Effector memory CD8-positive, alpha-beta T cell (primary cell): ENCODE results near the gene SRSF9.
"Not testable (repeated sequence)": the region's sequence is repeated elsewhere in the genome, so short reads cannot be mapped to it uniquely, and the experiment has no call there.

Source experiments
- ATAC-seq: fragments of 150-1000 bp; cut with Tn5 transposase; replicated peaks from 2 replicates; pipeline ENCODE4 v1.10.0; 2021; ENCODE audit warnings: mild to moderate bottlenecking, moderate library complexity
- DNase-seq, 3 experiments: peaks; one replicate each; pipeline ENCODE4 v3.0.0; 2021
- H3K27ac Mint-ChIP-seq, 2 donors: one replicate each; pipeline ENCODE4 v1.8.0; 2022; ENCODE audit warnings: mild to moderate bottlenecking in 2 of 2, mixed read lengths in 2 of 2, moderate library complexity in 2 of 2
- H3K27me3 Mint-ChIP-seq, 2 donors: one replicate each; pipeline ENCODE4 v1.8.0; 2022; ENCODE audit warnings: mixed read lengths in 2 of 2
- H3K36me3 Mint-ChIP-seq: one replicate; pipeline ENCODE4 v1.8.0; 2022; ENCODE audit warnings: mild to moderate bottlenecking, moderate library complexity, mixed read lengths; ENCODE audit not compliant: insufficient read depth
- H3K4me1 Mint-ChIP-seq, 2 donors: one replicate each; pipeline ENCODE4 v1.8.0; 2022; ENCODE audit warnings: low read depth in 2 of 2, mixed read lengths in 2 of 2
- H3K4me3 Mint-ChIP-seq, 2 donors: one replicate each; pipeline ENCODE4 v1.8.0; 2022; ENCODE audit warnings: mild to moderate bottlenecking in 2 of 2, mixed read lengths in 2 of 2, moderate library complexity in 2 of 2
- H3K9me3 Mint-ChIP-seq, 2 donors: one replicate each; pipeline ENCODE4 v1.8.0; 2022; ENCODE audit warnings: mixed read lengths in 2 of 2

SRSF9 gene

DNA sequence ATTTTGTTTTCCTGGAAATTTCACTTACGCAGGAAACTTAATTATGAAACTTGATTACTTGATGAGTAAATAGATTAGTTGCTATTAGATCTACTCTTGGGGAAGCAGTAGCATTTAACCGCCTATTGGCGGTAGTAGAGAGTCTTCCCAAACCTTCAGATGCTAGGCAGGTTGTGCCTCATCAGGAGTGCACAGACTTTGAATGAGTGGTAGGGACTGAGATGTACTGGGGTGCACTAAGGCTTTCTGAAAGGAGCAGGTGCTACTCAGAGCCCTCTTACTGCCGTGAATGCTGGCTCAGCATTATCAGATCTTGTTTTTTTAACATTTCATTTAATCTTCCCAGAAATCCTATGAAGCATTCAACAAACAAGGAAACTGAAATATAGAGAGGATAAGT is 15.6 kb downstream of the SRSF9 start:
- Mint-ChIP-seq H3K27ac (no peak overlapping the region), H3K36me3 (peaks cover 59% of the 10 kb centered on the region), H3K9me3 (no peaks in the 10 kb centered on the region), H3K4me3 (no peak overlapping the region), H3K27me3 (no peaks in the 10 kb centered on the region), H3K4me1 (no peaks in the 10 kb centered on the region)
- DNase-seq (no peak), ATAC-seq (peak; percentile 97)

DNA sequence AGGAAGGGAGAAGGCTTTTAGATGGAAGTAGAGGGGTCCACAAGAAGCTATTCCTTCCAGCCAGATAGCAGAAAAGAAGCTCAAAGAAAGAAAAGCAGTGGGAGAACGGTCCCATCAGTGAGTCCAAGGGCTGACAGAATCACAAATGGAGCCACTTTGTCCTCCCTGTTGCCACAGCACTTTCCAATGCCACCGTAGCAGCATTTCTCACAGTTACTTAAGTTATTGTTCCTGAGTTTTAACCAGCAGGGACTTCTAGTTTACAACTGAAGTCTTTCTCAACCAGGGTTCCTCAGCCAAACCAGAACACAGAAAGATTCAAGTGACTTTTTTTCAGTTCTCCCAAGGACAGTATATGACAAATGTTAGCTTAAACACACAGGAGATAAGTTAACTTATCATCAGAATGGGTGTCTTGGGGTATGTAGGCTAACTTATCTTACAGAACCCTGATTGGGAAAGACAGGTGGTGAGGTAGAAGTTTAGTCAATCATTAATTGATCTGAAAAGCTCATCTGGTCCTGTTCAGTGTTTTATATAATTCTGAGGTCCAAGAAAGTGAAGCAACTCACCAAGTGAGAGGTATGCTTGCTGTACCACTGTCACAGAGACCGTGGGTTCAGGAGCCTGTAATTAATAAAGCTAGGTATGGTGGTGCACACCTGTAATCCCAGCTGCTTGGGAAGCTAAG is 16.3 kb downstream of the SRSF9 start:
- Mint-ChIP-seq H3K27ac (no peak overlapping the region), H3K27me3 (no peaks in the 10 kb centered on the region), H3K4me3 (no peak overlapping the region), H3K36me3 (peaks cover 59% of the 10 kb centered on the region), H3K4me1 (no peaks in the 10 kb centered on the region), H3K9me3 (no peaks in the 10 kb centered on the region)
- DNase-seq: no peak
- ATAC-seq: no peak

DNA sequence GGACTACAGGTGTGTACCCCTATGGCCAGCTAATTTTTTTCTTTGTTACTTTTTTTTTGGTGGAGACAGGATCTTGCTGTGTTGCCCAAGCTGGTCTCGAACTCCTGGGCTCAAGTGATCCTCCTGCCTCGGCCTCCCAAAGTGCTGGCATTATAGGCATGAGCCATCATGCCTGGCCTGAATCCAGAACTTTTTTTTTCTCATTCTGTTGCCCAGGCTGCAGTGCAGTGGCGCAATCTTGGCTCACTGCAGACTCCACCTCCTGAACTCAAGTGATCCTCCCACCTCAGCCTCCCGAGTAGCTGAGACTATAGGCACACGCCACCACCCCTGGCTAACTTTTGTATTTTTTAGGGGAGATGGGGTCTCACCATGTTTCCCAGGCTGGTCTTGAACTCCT is 17.0 kb downstream of the SRSF9 start:
- peaks cover 59% of the 10 kb centered on the region for H3K36me3 Mint-ChIP-seq
- H3K27ac Mint-ChIP-seq: not testable (repeated sequence)

DNA sequence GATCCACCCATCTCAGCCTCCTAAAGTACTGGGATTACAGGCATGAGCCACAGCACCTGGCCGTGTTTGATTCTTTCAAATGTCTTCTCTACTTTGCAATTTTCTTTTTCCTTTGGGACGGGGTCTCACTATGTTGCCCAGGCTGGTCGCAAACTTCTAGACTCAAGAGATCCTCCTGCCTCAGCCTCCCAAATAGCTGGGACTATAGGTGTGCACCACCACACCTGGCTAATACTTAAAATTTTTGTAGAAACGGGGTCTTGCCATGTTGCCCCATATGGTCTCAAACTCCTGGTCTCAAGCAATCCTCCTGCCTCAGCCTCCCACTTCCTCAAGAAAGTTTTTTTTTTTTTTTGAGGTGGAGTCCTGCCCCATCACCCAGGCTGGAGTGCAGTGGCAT is 21.6 kb downstream of the SRSF9 start:
- Mint-ChIP-seq H3K4me1 (peaks cover 18 to 19% of the 10 kb centered on the region in 2 donors), H3K27me3 (no peaks in the 10 kb centered on the region), H3K36me3 (peaks cover 58% of the 10 kb centered on the region), H3K9me3 (no peaks in the 10 kb centered on the region), H3K4me3 (peak overlapping the region; percentile 96 to 99), H3K27ac (peak overlapping the region; percentile 92 to 99)
- no peak for DNase-seq
- no peak for ATAC-seq

More for the DNA sequence above, 17.0 kb downstream of the SRSF9 start:
- not testable (repeated sequence) for H3K4me3 Mint-ChIP-seq, DNase-seq, ATAC-seq, H3K4me1 Mint-ChIP-seq, H3K27me3 Mint-ChIP-seq, H3K9me3 Mint-ChIP-seq

DNA sequence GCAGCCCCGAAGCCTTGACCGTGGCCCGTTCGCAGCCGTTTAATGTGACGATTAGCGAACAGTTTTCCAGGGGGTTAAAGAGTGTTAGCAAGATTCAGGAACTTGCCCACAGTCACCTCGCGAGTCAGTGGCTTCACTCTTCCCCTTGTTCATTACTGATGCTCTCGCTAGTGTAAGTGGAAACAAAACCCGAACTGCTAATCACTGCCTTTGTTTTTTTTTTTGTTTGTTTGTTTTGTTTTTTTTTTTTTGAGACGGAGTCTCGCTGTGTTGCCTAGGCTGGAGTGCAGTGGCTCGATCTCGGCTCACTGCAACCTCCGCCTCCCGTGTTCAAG is 22.7 kb downstream of the SRSF9 start:
- H3K27ac Mint-ChIP-seq: peak overlapping the region; percentile 92 to 99
- ATAC-seq: peak; percentile 28
- peaks cover 58% of the 10 kb centered on the region for H3K36me3 Mint-ChIP-seq
- peak overlapping the region; percentile 96 to 99 for H3K4me3 Mint-ChIP-seq
- H3K4me1 Mint-ChIP-seq: peaks cover 18 to 19% of the 10 kb centered on the region in 2 donors
- not testable (repeated sequence) for DNase-seq, H3K9me3 Mint-ChIP-seq, H3K27me3 Mint-ChIP-seq

DNA sequence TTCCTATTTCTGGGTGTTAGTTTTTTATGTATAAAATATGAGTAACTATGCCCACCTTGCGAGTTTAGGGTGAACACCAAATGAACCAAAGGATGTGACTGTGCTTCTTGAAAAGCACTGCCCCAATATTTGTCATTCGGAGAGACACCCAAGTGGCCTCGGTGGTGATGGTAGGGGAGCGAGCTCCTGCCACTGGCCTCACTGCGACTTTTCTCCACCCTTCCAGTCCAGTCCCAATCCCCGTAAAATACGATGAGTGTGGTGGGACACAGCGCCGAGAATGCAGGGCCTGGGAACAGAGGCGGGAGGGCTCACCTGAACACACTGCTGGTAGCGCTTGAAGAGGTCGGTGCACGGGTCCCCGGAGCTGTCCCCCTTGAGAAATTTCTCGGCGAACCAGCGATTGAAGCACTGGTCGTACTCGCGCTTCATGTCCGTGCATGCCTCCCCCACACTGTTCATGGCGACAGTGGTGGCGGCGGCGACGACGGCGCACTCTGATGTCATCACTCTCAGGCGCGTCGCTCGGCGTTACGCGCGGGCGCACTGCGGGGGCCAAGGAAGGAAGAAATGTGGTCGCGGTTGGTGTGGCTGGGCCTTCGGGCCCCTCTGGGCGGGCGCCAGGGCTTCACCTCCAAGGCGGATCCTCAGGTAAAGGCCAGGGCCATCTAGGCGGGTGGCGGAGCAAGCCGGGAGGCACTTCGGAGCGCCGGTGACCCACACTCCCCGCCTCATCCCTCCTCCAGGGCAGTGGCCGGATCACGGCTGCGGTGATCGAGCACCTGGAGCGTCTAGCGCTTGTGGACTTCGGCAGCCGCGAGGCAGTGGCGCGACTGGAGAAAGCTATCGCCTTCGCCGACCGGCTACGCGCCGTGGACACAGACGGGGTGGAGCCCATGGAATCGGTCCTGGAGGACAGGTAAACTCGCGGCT is 23.4 kb downstream of the SRSF9 start, which contains the start of the genes GATC and TRIAP1:
Gene GATC, plus strand, starts transcription at position 534 of the 933 bp plus-strand sequence. Its CDS starts 37 bp downstream, at position 571.
Gene TRIAP1, minus strand, starts transcription at position 474 of the 933 bp plus-strand sequence. Its CDS starts 12 bp downstream, at position 462.
- Mint-ChIP-seq H3K9me3 (no peaks in the 10 kb centered on the region), H3K4me1 (peaks cover 18 to 19% of the 10 kb centered on the region in 2 donors), H3K36me3 (peaks cover 60% of the 10 kb centered on the region), H3K27ac (peak within 1 kb of the TSS; percentile 92 to 99), H3K4me3 (peak within 1 kb of the TSS; percentile 96 to 99), H3K27me3 (no peaks in the 10 kb centered on the region)
- ATAC-seq (peak; percentile 94), DNase-seq (peak; percentile 85 to 92 (median 89))

DNA sequence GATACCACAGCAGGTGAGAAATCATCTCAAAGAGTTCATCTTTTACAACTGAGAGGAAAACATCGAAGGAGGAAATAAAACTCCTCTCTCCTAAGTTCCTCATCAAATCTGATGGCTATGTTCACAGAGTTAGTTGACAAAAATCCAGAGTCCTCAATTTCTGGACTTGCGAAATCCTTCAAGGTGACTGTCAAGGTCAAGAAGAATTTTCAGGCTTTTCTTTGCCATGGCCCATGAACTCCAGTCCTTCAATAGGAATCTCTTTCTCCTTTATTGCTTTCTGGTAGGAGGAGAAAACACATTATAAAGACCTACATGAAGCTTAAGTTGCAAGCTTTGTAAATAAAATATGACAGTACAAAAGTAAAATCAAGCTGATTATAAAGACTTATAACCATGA is 24.9 kb downstream of the SRSF9 start:
- Mint-ChIP-seq H3K27me3 (no peaks in the 10 kb centered on the region), H3K4me1 (peaks cover 21 to 22% of the 10 kb centered on the region in 2 donors), H3K27ac (no peak overlapping the region), H3K36me3 (peaks cover 65% of the 10 kb centered on the region), H3K4me3 (peak overlapping the region; percentile 96 to 99), H3K9me3 (no peaks in the 10 kb centered on the region)
- no peak for DNase-seq
- ATAC-seq: no peak

DNA sequence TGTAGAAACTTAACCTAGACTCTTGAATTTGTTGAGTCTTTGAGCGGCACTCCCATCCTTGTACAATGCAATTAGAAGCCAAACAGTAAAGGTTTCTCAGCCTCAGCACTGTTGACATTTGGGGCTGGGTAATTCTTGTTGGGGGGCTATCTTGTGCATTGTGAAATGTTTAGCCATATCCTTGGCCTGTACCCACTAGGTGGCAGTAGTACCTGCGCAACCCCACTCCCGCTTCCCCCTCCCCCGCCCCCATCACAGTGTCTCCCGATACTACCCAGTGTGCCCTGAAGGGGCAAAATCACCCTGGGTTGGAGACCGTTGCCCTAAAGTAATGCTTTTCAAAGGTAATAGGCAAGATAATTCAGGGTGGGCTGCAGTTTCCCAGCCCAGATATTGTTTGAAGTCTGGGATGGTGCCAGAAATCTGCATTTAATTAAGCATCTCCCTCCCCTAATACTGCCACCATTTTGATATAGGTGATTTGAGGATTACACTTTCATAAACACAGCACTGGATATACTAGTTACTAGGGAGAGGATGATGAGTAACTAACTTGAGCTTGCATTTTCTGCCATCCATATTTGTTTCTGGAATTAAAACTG is 29.8 kb downstream of the SRSF9 start:
- ATAC-seq (peak; percentile 52), DNase-seq (peak; percentile 66 to 71 (median 70))
- Mint-ChIP-seq H3K27ac (no peak overlapping the region), H3K4me1 (peaks cover 17 to 18% of the 10 kb centered on the region in 2 donors), H3K36me3 (peaks cover 52% of the 10 kb centered on the region), H3K27me3 (no peaks in the 10 kb centered on the region), H3K4me3 (peak overlapping the region; percentile 91 to 97), H3K9me3 (no peaks in the 10 kb centered on the region)

DNA sequence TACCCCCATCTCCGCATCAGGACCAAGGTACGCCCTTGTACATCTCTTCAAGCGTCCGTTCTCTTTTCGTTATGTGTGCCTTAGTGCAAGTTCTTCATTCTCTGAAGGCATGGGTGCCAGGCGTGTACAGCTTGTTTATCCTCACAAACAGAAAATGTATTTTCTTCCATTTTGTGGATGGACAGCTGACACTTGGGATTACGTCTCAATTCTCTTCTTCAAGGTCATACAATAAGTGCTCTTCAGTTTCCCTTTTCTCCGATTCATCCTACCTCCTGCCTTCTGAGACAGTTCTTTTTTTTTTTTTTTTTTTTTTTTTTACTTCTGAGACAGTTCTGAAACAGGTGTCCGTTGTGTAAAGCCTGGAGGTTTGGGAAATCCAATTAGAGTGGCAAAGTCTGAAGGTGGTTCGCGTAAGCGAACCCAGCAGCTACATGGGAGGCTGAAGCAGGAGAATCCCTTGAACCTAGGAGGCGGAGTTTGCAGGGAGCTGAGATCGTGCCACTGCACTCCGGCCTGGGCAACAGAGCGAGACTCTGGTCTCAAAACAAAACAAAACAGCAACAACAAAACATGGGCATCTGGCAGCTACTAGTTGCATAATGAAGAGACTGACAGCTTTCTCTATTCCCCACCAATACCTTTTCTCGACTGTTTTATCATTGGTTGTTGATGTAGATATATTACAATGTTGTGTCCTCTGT is 30.9 kb downstream of the SRSF9 start:
- peaks cover 47% of the 10 kb centered on the region for H3K36me3 Mint-ChIP-seq
- no peak for ATAC-seq
- peak overlapping the region; percentile 69 to 95 for H3K27ac Mint-ChIP-seq
- no peak for DNase-seq
- H3K4me3 Mint-ChIP-seq: peak overlapping the region; percentile 91 to 97
- H3K9me3 Mint-ChIP-seq: no peaks in the 10 kb centered on the region
- no peaks in the 10 kb centered on the region for H3K27me3 Mint-ChIP-seq
- peaks cover 17 to 18% of the 10 kb centered on the region in 2 donors for H3K4me1 Mint-ChIP-seq

DNA sequence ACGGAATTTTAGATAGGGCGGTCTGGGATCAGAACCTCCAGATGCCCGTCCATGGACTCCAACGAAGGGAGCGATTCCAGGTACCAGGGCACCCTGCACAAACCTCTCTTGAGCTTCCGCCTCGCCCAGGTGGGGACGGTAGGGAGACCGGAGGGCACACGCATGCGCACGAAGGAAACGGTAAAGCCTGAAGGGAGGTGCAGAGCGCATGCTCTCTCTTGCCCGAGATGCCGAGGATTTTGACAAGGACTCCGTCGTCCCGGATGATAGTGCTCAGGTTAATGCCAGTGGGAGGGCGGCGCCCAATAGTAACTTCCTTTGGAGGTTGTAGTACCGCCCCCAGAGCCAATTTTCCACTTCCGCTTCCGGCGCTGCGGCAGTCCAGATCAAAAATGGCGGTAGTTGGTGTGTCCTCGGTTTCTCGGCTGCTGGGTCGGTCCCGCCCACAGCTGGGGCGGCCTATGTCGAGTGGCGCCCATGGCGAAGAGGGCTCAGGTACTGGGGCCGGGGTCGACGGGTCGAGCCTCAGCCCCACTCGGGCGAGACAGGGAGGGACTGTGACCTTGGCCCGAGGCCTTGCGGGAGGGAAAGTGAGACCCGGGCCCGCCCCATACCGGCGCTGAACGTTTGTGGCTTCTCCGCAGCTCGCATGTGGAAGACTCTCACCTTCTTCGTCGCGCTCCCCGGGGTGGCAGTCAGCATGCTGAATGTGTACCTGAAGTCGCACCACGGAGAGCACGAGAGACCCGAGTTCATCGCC is 31.6 kb downstream of the SRSF9 start, which contains the start of gene COX6A1:
Gene COX6A1, plus strand, starts transcription at position 379 of the 760 bp plus-strand sequence. Its CDS starts 14 bp downstream, at position 393.
- Mint-ChIP-seq H3K27ac (peak within 1 kb of the TSS; percentile 69 to 95), H3K4me1 (peaks cover 17 to 18% of the 10 kb centered on the region in 2 donors), H3K4me3 (peak within 1 kb of the TSS; percentile 91 to 97), H3K36me3 (peaks cover 40% of the 10 kb centered on the region), H3K27me3 (peaks cover 0 to 4% of the 10 kb centered on the region in 2 donors), H3K9me3 (no peaks in the 10 kb centered on the region)
- ATAC-seq (peak; percentile 91), DNase-seq (peak; percentile 89 to 96 (median 94))

DNA sequence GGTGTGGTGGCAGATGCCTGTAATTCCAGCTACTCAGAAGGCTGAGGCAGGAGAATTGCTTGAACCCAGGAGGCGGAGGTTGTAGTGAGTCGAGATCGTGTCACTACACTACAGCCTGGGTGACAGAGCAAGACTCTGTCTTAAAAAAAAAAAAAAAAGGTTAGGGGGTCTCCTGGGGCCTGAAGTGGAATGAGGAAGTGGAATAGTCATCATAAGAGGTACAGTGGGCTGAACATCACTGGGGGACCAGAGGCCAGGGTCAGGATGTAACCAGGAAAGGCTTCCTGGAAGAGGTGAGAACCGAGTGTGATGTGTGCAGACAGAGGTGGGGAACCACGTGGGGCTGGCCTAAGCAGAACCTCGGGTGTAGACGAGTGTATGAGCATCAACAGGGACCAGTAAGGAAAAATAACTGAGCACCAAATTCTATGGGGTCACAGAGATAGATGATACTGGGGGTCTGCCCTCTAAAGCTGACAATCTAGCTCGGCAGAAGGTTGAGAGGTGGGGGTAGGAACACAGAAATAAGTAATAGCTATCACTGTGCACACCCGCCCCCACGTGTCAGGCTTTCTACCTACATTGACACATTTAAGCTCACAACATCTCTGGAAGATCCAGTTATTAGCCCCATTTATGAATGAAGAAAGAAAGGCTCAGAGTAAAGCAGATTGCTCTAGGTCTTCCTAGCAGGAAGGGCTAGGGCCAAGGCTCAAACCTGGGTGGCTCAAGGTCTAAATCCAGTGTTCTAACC is 36.6 kb downstream of the SRSF9 start:
- DNase-seq (no peak), ATAC-seq (no peak)
- H3K4me1 Mint-ChIP-seq: peaks cover 8 to 9% of the 10 kb centered on the region in 2 donors
- no peaks in the 10 kb centered on the region for H3K9me3 Mint-ChIP-seq
- H3K27me3 Mint-ChIP-seq: peaks cover 18 to 28% of the 10 kb centered on the region in 2 donors
- no peak overlapping the region for H3K4me3 Mint-ChIP-seq
- no peak overlapping the region for H3K27ac Mint-ChIP-seq
- peaks cover 12% of the 10 kb centered on the region for H3K36me3 Mint-ChIP-seq

DNA sequence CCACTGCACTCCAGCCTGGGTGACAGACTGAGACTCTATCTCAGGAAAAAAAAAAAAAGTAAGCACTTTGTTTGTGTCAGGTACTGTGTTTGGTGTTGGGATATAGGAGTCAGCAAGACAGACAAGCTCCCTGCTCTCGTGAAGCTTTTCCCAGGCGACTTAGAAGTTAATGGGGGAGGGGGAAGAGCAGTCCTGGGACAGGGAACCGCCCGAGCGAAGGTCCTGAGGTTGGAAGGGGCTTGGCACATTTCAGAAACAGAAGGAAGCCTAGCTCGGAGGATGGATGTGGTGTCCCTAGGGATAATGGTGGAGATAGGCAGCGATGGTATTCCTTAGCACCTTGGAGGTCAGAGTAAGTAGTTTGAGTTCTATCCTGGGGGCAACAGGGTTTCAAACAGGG is 40.2 kb downstream of the SRSF9 start:
- Mint-ChIP-seq H3K27ac (no peak overlapping the region), H3K9me3 (no peaks in the 10 kb centered on the region), H3K27me3 (peaks cover 18 to 28% of the 10 kb centered on the region in 2 donors), H3K4me3 (no peak overlapping the region), H3K4me1 (peaks cover 2 to 3% of the 10 kb centered on the region in 2 donors), H3K36me3 (peaks cover 4% of the 10 kb centered on the region)
- no peak for DNase-seq
- no peak for ATAC-seq
